Liver (tissue), 9 donors: ENCODE data around the gene TAF9. TPM values are rescaled to one million over a fixed set of nuclear protein-coding genes. Genes with fewer than 3 reads are reported as not detected.
"Not testable (repeated sequence)": the region's sequence is repeated elsewhere in the genome, so short reads cannot be mapped to it uniquely, and the experiment has no call there.

Experiments
- DNase-seq: peaks from one replicate; pipeline ENCODE4 v3.0.0-alpha.2; 2017; ENCODE audit warnings: low spot score
- H3K27ac ChIP-seq, 2 donors: one replicate each; pipeline ENCODE4 v1.7.0; 2013; ENCODE audit warnings: inconsistent platforms in 2 of 2, low read length in 2 of 2, control low read depth in 1 of 2, low read depth in 1 of 2, mild to moderate bottlenecking in 1 of 2
- H3K27me3 ChIP-seq, 4 donors: one replicate each; pipeline versions ENCODE4 v1.6.1 to v1.7.0; 2013; ENCODE audit warnings: low read length in 3 of 4, inconsistent platforms in 1 of 4, mild to moderate bottlenecking in 1 of 4, moderate library complexity in 1 of 4; ENCODE audit not compliant: control insufficient read depth in 4 of 4, insufficient read depth in 4 of 4
- H3K36me3 ChIP-seq, 4 donors: one replicate each; pipeline versions ENCODE4 v1.6.1 to v1.7.0; 2013; ENCODE audit warnings: low read length in 3 of 4, mild to moderate bottlenecking in 3 of 4, low read depth in 1 of 4, moderate library complexity in 1 of 4; ENCODE audit not compliant: control insufficient read depth in 4 of 4, insufficient read depth in 3 of 4
- H3K4me1 ChIP-seq, 4 donors: one replicate each; pipeline versions ENCODE4 v1.6.1 to v1.7.0; 2013; ENCODE audit warnings: low read length in 3 of 4, mild to moderate bottlenecking in 3 of 4, moderate library complexity in 1 of 4; ENCODE audit not compliant: control insufficient read depth in 4 of 4, insufficient read depth in 4 of 4
- H3K4me3 ChIP-seq, 3 donors: one replicate each; pipeline versions ENCODE4 v1.6.1 to v1.7.0; 2013; ENCODE audit warnings: low read length in 3 of 3, control low read depth in 1 of 3, low read depth in 1 of 3, mild to moderate bottlenecking in 1 of 3
- H3K9ac ChIP-seq, 2 donors: one replicate each; pipeline ENCODE4 v1.7.0; 2013; ENCODE audit warnings: low read length in 2 of 2, mild to moderate bottlenecking in 2 of 2, moderate library complexity in 2 of 2, control low read depth in 1 of 2, low read depth in 1 of 2
- H3K9me3 ChIP-seq, 4 donors: one replicate each; pipeline versions ENCODE4 v1.6.1 to v1.7.0; 2013; ENCODE audit warnings: low read length in 3 of 4; ENCODE audit not compliant: control insufficient read depth in 4 of 4
- FOXA2 ChIP-seq: IDR thresholded peaks from 2 replicates; pipeline ENCODE4 v1.6.1; 2016; ENCODE audit warnings: antibody characterized with exemption
- GABPA ChIP-seq, 2 donors: IDR thresholded peaks in 1 of 2; conservative IDR thresholded peaks in 1 of 2; 2 replicates each; pipeline ENCODE4 v1.6.1; 2016; ENCODE audit warnings: antibody characterized with exemption in 2 of 2, mild to moderate bottlenecking in 1 of 2, moderate library complexity in 1 of 2
- HNF4A ChIP-seq, 2 donors: conservative IDR thresholded peaks; 2 replicates each; pipeline ENCODE4 v1.6.1; 2016; ENCODE audit warnings: antibody characterized with exemption in 2 of 2, mild to moderate bottlenecking in 2 of 2
- HNF4G ChIP-seq: IDR thresholded peaks from 2 replicates; pipeline ENCODE4 v1.6.1; 2016; ENCODE audit warnings: antibody characterized with exemption
- JUND ChIP-seq, 2 donors: IDR thresholded peaks; 2 replicates each; pipeline ENCODE4 v1.6.1; 2016; ENCODE audit warnings: antibody characterized with exemption in 2 of 2
- RAD21 ChIP-seq, 2 donors: IDR thresholded peaks; 2 replicates each; pipeline ENCODE4 v1.6.1; 2016; ENCODE audit warnings: antibody characterized with exemption in 2 of 2, mild to moderate bottlenecking in 2 of 2
- RXRA ChIP-seq, 2 donors: IDR thresholded peaks; 2 replicates each; pipeline ENCODE4 v1.6.1; 2017 to 2018; ENCODE audit warnings: antibody characterized with exemption in 2 of 2, mild to moderate bottlenecking in 1 of 2
- SP1 ChIP-seq: IDR thresholded peaks from 2 replicates; pipeline ENCODE4 v1.6.1; 2018; ENCODE audit warnings: antibody characterized with exemption, mild to moderate bottlenecking
- TAF1 ChIP-seq: conservative IDR thresholded peaks from 2 replicates; pipeline ENCODE4 v1.6.1; 2016; ENCODE audit warnings: antibody characterized with exemption, mild to moderate bottlenecking
- YY1 ChIP-seq: IDR thresholded peaks from 2 replicates; pipeline ENCODE4 v1.6.1; 2016; ENCODE audit warnings: antibody characterized with exemption, mild to moderate bottlenecking
- WGBS: extraction: QIAGEN DNeasy Blood & Tissue Kit; methylation state at CpG from one replicate; pipeline ENCODE4 v1.1.7; 2013; 5-methylcytosine and 5-hydroxymethylcytosine counted together
- polyA plus RNA-seq, 2 donors: library from polyadenylated mRNA; stranded (reverse) in 1 of 2; unstranded in 1 of 2; fragments of 200-250 nt in 1 of 2; fragments of >200 nt in 1 of 2; fragmentation: Nextera tagmentation in 1 of 2; extraction: Ambion mirVana in 1 of 2; gene quantifications; one replicate each; pipeline versions ENCODE4 v1.2.1 to v1.2.3, GENCODE V29; 2013 to 2015
- total RNA-seq, 2 donors: library from RNA; depleted of rRNA; stranded (reverse); fragments of >200 nt; gene quantifications; one replicate each; pipeline ENCODE4 v1.2.3, GENCODE V29; 2014
- TF ChIP-seq, protein P1 (sequence below): fragments of 150-350 bp; IDR thresholded peaks from 2 replicates; pipeline ENCODE4 v1.5.1; 2017; ENCODE audit warnings: improper control_type of control experiment, low read depth, low read length; ENCODE audit not compliant: missing input control
- TF ChIP-seq, protein P2 (sequence below): IDR thresholded peaks from 2 replicates; pipeline ENCODE4 v1.6.1; 2016; ENCODE audit warnings: antibody characterized with exemption, mild to moderate bottlenecking
- donor health status: healthy.
- donor health status: healthy.
- donor health status: healthy.
- donor health status: healthy.
- donor health status: healthy.

The TAF9 gene
- total and polyA plus RNA-seq, 4 donors: 27.3 to 51.5 (median 34.7) TPM

DNA sequence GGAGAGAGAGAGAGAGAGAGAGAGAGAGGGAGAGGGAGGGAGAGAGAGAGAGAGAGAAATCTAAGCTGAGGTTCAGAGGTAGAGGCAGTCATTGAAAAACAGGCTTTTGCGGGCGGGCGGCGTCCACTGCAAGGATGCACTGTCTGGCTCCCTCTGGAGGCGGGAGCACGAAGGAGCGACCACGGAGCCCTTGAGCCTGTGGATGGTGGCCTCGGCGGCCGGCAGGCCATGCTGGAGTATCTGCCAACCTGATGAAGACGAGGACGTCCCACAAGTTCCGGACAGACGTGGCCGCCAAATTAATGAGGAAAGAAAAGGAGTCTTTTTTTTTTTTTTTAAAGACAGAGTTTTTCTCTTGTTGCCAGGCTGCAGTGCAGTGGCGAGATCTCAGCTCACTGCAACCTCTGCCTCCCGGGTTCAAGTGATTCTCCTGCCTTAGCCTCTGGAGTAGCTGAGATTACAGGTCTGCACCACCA, 34.5 kb downstream of the TAF9 start:
- no peak overlapping the region for H3K4me3 ChIP-seq
- H3K4me1 ChIP-seq: peaks cover 0 to 10% (median 1%) of the 10 kb centered on the region in 4 donors
- no peak for TF ChIP-seq GABPA (IDR thresholded peaks at IDR 0.05 in 1 of 2, conservative IDR thresholded peaks at IDR 0.05 in 1 of 2)
- no peak for TF ChIP-seq SP1
- TF ChIP-seq HNF4A (conservative IDR thresholded peaks at IDR 0.05): peak in 1 of 2 donors; percentile 18
- TF ChIP-seq, protein P1, sequence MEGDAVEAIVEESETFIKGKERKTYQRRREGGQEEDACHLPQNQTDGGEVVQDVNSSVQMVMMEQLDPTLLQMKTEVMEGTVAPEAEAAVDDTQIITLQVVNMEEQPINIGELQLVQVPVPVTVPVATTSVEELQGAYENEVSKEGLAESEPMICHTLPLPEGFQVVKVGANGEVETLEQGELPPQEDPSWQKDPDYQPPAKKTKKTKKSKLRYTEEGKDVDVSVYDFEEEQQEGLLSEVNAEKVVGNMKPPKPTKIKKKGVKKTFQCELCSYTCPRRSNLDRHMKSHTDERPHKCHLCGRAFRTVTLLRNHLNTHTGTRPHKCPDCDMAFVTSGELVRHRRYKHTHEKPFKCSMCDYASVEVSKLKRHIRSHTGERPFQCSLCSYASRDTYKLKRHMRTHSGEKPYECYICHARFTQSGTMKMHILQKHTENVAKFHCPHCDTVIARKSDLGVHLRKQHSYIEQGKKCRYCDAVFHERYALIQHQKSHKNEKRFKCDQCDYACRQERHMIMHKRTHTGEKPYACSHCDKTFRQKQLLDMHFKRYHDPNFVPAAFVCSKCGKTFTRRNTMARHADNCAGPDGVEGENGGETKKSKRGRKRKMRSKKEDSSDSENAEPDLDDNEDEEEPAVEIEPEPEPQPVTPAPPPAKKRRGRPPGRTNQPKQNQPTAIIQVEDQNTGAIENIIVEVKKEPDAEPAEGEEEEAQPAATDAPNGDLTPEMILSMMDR: peak; percentile 77
- TF ChIP-seq YY1: peak; percentile 63
- TF ChIP-seq RAD21 (IDR thresholded peaks at IDR 0.05): peak; percentile 81 to 89
- H3K36me3 ChIP-seq: no peaks in the 10 kb centered on the region
- no peaks in the 10 kb centered on the region for H3K27me3 ChIP-seq
- 11% methylated on average over 18 of the region's 18 CpGs for whole genome bisulfite sequencing
- no peak overlapping the region for H3K9ac ChIP-seq
- H3K9me3 ChIP-seq: no peaks in the 10 kb centered on the region
- DNase-seq: peak; percentile 85
- H3K27ac ChIP-seq: no peak overlapping the region

DNA sequence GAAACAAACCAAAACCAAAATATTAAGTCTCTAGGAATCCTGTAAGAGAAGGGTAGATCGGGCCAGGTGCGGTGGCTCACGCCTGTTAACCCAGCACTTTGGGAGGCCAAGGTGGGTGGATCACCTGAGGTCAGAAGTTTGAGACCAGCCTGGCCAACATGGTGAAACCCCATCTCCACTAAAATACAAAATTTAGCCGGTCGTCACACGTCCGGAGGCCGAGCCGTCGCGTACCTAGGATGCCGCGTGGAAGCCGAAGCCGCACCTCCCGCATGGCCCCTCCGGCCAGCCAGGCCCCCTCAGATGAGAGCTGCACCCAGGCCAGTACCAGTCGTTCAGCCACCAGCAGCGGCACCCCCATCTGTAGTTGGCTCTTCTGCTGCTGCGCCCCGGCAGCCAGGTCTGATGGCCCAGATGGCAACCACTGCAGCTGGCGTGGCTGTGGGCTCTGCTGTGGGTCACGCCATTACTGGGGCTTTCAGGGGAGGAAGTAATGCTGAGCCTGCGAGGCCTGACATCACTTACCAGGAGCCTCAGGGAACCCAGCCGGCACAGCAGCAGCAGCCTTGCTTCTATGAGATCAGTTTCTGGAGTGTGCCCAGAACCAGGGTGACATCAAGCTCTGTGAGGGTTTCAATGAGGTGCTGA, 35.5 kb downstream of the TAF9 start:
- not testable (repeated sequence) for H3K9ac ChIP-seq, H3K9me3 ChIP-seq, H3K36me3 ChIP-seq, H3K27me3 ChIP-seq, H3K27ac ChIP-seq, DNase-seq, H3K4me3 ChIP-seq
- 96% methylated on average over 25 of the region's 25 CpGs for WGBS
- peaks cover 0 to 10% (median 1%) of the 10 kb centered on the region in 4 donors for H3K4me1 ChIP-seq

DNA sequence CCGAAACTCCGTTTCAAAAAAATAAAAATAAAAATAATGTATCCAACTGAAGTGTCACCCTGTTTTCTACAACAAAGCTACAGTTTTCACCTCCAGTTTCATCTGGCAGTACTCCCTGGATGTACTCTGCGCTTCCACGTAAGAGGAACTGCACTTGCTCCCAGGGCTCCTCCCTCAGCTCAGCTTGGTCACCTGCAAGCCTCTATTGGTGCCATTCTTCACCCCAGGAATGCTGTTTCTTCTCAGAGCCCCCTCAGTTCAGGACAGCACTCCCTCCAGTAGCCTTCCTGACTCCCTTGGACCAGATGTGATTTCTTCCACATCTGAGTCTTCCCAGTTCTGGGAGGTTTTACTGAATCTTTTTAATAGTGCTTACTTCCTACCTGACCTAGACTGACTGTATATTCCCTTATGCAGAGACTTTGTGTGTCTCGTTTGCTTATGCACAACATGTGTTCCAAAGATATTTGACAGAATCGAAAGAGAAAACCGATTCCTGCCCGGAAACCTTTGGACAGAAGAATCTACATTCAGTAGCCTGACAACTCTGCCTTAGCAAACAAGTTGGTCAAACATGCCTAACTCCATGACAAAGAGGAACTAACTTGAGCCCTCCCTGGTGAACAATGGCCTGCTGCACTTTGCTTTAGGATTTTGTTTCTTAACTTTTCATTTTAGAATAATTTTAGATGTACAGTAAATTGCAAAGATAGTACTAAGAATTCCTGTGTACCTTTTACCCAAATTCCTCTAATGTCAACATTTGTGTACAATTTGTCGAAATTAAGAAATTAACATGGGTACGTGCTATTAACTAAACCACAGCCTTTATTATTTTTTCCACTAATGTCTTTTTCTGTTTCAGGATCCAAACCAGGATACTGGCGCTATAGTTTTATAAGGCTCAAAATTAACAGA, 37.5 kb downstream of the TAF9 start:
- no peaks in the 10 kb centered on the region for H3K9me3 ChIP-seq
- H3K9ac ChIP-seq: peak overlapping the region; percentile 85 to 97
- TF ChIP-seq GABPA (IDR thresholded peaks at IDR 0.05 in 1 of 2, conservative IDR thresholded peaks at IDR 0.05 in 1 of 2) (no peak), HNF4G (peak; percentile 30), HNF4A (conservative IDR thresholded peaks at IDR 0.05) (peak; percentile 42), YY1 (peak; percentile 62), FOXA2 (no peak), RXRA (IDR thresholded peaks at IDR 0.05) (peak in 1 of 2 donors; percentile 24), JUND (IDR thresholded peaks at IDR 0.05) (no peak), SP1 (peak; percentile 63), TAF1 (peak; percentile 90), RAD21 (IDR thresholded peaks at IDR 0.05) (no peak)
- TF ChIP-seq, protein P2, sequence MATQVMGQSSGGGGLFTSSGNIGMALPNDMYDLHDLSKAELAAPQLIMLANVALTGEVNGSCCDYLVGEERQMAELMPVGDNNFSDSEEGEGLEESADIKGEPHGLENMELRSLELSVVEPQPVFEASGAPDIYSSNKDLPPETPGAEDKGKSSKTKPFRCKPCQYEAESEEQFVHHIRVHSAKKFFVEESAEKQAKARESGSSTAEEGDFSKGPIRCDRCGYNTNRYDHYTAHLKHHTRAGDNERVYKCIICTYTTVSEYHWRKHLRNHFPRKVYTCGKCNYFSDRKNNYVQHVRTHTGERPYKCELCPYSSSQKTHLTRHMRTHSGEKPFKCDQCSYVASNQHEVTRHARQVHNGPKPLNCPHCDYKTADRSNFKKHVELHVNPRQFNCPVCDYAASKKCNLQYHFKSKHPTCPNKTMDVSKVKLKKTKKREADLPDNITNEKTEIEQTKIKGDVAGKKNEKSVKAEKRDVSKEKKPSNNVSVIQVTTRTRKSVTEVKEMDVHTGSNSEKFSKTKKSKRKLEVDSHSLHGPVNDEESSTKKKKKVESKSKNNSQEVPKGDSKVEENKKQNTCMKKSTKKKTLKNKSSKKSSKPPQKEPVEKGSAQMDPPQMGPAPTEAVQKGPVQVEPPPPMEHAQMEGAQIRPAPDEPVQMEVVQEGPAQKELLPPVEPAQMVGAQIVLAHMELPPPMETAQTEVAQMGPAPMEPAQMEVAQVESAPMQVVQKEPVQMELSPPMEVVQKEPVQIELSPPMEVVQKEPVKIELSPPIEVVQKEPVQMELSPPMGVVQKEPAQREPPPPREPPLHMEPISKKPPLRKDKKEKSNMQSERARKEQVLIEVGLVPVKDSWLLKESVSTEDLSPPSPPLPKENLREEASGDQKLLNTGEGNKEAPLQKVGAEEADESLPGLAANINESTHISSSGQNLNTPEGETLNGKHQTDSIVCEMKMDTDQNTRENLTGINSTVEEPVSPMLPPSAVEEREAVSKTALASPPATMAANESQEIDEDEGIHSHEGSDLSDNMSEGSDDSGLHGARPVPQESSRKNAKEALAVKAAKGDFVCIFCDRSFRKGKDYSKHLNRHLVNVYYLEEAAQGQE: peak; percentile 24
- no peak for DNase-seq
- H3K27me3 ChIP-seq: no peaks in the 10 kb centered on the region
- peaks cover 0 to 10% (median 1%) of the 10 kb centered on the region in 4 donors for H3K4me1 ChIP-seq
- peak overlapping the region; percentile 85 to 95 for H3K27ac ChIP-seq
- H3K36me3 ChIP-seq: no peaks in the 10 kb centered on the region
- H3K4me3 ChIP-seq: peak overlapping the region; percentile 85 to 97 (median 91)
- 29% methylated on average over 11 of the region's 11 CpGs for WGBS
